GM12872 (cell line): Measurements from ENCODE around the gene RNF38.

Experiments used
- TF ChIP-seq, protein P1 (sequence below): IDR thresholded peaks from 3 replicates; pipeline ENCODE4 v1.5.1; 2011; ENCODE audit warnings: low read depth, mild to moderate bottlenecking, low read length, moderate library complexity; ENCODE audit not compliant: insufficient read depth

RNF38 gene

DNA sequence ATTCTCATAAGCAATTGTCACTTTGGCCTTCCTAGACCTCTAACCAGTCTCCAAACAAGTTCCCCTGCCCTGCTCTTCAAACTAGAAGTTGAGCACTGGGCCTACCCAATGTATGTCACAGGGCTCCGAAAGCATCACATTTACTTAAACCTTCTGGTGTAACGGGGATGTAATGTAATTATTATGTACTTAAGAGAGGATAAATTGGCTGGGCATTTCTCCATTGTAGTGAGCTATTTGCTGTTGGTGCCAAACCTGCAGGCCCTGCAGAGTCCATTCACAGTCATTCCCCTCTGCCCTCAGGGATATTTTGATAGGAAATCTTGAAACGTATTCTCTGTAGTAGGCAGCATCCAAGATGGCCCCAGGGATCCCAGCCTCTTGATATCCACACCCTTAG is 77.6 kb downstream of the RNF38 start:
- TF ChIP-seq, protein P1, sequence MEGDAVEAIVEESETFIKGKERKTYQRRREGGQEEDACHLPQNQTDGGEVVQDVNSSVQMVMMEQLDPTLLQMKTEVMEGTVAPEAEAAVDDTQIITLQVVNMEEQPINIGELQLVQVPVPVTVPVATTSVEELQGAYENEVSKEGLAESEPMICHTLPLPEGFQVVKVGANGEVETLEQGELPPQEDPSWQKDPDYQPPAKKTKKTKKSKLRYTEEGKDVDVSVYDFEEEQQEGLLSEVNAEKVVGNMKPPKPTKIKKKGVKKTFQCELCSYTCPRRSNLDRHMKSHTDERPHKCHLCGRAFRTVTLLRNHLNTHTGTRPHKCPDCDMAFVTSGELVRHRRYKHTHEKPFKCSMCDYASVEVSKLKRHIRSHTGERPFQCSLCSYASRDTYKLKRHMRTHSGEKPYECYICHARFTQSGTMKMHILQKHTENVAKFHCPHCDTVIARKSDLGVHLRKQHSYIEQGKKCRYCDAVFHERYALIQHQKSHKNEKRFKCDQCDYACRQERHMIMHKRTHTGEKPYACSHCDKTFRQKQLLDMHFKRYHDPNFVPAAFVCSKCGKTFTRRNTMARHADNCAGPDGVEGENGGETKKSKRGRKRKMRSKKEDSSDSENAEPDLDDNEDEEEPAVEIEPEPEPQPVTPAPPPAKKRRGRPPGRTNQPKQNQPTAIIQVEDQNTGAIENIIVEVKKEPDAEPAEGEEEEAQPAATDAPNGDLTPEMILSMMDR = no peak

DNA sequence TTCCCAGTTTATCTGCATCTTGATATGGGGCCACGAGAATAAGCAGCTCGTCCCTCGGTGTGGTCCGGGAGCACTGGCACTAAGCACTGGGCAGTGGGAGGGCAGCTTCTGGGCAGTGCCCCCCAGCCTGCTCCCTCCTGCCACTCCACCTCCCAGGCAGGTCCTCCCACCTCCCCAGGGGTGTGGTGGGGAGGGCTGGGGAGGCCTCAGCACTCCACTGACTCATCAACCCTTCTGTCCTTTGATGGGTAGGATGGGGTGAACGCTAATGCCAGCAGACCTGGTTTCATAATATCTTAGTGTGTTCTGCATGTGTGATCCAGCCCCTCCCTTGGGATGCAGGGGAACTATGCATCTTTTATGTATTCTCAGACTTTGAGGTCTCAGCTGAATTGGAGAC is 79.6 kb downstream of the RNF38 start:
- TF ChIP-seq, protein P1 = no peak

DNA sequence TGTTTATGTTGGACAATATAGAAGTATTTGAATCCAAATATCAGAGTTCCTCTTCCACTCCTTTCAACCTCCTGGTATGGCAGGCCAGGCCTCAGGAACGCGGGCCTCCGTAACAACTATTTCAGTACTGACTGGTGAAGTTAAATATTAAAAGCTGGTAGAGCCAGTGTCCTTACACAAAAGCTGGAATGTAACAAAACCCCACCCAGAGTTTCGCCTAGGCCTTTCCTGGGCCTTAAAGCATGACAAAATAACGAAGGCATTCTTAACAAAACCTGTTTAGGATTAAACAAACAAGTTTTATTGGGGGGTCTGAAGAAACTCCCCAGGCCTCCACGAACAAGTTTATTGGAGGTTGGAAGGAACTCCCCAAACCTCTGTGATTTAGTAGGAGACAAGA is 80.3 kb downstream of the RNF38 start:
- TF ChIP-seq, protein P1 = no peak

DNA sequence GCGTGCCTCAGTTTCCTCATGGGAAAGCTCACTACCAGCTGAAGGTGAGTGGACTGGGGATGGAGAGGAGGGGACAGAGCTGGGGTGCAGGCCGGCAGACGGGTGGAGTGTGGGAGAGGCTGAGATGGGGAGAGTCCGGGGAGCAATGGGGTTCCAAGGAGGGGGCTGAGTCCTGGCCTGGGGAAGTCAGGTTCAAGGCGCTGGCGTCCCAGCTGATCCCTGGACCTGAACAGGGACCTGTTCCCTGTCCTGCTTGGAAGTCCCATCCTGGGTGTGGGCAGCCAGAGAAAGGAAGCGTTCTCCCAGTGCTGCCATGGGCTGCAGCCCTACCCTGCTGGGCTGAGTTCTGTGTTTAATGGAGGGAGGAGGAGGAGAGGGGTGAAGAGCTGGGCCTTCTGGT is 80.9 kb downstream of the RNF38 start:
- TF ChIP-seq, protein P1 = no peak

DNA sequence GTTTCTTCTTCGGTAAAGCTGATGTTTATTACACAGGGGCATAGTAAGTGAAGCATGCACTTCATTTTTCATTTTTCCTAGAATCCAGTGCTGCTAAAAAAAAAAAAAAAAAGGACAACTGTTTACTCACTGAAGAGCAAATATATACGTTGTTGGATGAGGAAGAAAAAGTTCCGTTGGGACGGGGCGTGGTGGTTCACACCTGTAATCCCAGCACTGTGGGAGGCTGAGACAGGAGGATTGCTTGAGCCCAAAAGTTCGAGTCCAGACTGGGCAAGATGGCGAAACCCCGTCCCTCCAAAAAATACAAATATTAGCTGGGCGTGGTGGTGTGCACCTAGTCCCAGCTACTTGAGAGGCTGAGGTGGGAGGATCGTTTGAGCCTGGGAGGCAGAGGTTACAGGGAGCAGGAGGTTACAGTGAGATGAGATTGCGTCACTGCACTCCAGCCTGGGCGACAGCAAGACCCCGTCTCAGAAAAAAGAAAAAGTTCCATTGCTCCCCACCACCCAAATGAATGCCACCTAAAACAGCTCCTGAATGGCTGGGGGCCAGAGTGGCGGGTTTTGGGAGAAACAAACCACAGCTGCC is 81.8 kb downstream of the RNF38 start:
- TF ChIP-seq, protein P1 = no peak

DNA sequence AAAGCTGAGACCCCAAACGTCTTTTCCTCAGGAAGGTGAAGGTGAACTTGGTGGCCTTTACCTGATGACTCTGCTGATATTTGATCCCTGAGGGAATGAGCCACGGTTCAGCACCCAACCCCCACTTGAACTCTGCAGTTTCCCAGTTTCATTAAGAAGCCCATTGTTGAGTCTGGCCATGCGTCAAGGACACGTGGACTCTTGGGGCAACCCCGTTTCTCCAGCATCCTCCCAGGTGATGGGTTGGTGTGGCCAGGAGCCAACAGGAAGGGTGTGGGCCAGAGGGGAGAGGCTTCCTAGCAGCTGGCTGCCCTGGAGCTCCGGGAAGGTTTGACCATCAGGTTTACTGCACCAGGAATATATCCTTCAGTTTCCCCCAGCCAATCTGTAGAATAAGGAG is 82.3 kb downstream of the RNF38 start:
- TF ChIP-seq, protein P1 = no peak

DNA sequence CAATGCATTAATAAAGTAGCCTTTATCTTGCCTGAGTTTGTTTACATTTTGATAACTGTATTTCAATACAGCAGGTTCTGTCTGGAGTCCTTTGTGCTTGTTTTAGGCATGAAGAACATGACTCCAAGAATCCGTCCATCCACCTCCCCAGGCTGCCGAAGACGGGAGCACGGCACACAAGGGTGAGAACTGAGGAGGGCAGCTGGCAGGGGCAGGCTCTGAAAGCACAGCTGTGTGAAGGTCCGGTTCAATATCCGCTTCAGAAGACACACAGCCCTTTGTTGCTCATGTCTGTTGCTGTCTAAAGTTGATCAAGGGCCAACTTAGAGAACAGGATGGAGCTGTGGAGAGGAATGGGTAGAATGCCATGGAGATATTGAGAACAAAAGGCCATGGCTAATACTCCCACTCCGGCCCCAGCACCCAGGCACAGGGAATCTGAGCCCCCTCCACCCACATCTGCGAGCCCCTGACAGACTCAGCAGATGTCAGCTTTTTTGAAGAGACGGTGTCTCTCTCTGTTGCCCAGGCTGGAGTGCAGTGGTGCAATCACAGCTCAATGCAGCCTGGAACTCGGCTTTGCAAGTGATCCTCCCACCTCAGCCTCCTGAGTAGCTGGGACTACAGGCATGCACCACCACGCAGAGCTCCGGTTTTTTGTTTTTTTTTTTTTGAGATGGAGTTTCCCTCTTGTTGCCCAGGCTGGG is 83.3 kb downstream of the RNF38 start:
- TF ChIP-seq, protein P1 = no peak
